ENCODE data around the gene TLX2. TPM values are rescaled to one million over a fixed set of nuclear protein-coding genes. Genes with fewer than 3 reads are reported as not detected.

TLX2 gene
- total RNA-seq, 1 experiment from 2014 or later: 0.68 TPM

DNA sequence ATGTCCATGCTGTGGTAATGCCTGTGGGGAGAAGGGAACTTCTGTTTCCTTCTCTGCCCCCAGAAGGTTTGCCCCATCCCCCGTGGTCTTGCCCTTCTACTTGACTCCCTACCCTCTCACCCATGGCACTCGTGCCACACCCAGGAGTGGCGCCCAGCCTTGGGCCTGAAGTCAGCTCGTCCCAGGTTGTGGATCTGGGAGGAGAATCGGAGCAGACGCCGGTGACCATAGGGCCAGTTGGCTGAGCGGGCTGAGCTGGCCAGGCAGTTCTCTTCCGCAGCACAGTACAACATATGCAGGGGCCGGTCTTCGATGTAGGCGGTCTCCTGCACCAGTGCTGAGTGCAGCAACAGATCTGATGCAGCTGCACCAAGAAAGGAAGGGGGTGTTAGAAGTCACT lies 20.2 kb downstream of the TLX2 start:
- BruUV-seq (replicated peaks): no TSS peak
- POLR2A ChIA-PET: no interaction called here
- Mint-ChIP-seq H3K27me3 (ENCODE audit: insufficient read depth, unreplicated experiment) (no peaks in the 10 kb centered on the region), H3K4me3 (ENCODE audit: unreplicated experiment) (no peak overlapping the region), H3K4me1 (ENCODE audit: low read depth, unreplicated experiment) (peaks cover 11% of the 10 kb centered on the region), H3K9me3 (ENCODE audit: unreplicated experiment) (no peaks in the 10 kb centered on the region), H3K27ac (ENCODE audit: unreplicated experiment) (no peak overlapping the region), H3K36me3 (ENCODE audit: insufficient read depth, unreplicated experiment) (peaks cover 13% of the 10 kb centered on the region)
- Histone ChIP-seq H3K36me3 (ENCODE audit: control insufficient read depth, insufficient read depth, low read length) (no peaks in the 10 kb centered on the region), H3K27me3 (replicated peaks; ENCODE audit: control insufficient read depth, insufficient read depth, low read length) (no peaks in the 10 kb centered on the region), H3K4me1 (no peaks in the 10 kb centered on the region; the same call in 1 of the 2 replicates), H3K4me3 (ENCODE audit: low read depth, low read length) (no peak overlapping the region), H3K9me3 (no peaks in the 10 kb centered on the region)
- TF ChIP-seq, protein P1, sequence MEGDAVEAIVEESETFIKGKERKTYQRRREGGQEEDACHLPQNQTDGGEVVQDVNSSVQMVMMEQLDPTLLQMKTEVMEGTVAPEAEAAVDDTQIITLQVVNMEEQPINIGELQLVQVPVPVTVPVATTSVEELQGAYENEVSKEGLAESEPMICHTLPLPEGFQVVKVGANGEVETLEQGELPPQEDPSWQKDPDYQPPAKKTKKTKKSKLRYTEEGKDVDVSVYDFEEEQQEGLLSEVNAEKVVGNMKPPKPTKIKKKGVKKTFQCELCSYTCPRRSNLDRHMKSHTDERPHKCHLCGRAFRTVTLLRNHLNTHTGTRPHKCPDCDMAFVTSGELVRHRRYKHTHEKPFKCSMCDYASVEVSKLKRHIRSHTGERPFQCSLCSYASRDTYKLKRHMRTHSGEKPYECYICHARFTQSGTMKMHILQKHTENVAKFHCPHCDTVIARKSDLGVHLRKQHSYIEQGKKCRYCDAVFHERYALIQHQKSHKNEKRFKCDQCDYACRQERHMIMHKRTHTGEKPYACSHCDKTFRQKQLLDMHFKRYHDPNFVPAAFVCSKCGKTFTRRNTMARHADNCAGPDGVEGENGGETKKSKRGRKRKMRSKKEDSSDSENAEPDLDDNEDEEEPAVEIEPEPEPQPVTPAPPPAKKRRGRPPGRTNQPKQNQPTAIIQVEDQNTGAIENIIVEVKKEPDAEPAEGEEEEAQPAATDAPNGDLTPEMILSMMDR (IDR thresholded peaks at IDR 0.05; ENCODE audit: insufficient read depth in 1 of 2, low read depth in 1 of 2, low read length in 1 of 2, severe bottlenecking in 1 of 2, unreplicated experiment in 1 of 2): no peak
- intact Hi-C loops (cut with micrococcal nuclease; ENCODE audit: unreplicated experiment): no loop called here
- CTCF ChIA-PET: no interaction called here
- DNase-seq: no peak

DNA sequence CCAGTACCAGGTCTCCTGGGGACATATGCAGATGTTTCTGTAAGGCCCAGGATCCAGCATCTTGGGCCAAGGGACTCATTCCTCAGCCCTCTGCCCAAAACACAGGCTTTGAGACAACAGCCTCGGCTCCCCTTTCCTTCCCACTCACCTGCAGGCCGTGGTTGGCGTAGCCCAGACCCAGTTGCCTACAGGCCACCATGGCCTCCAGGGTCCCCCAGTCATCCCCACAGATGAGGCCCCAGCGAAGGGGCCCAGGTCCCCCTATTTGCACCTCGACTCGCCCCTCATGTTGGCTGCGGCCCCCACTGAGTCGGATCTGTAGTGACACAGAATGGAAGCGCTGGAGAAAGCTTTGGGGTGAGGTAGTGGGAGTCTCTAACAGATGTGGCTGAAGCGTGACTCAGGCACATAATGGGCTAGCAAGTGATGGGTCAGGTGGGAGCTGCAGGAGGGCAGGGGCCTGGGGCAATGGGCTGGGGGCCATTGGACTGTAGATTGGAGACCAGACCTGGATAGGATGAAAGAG lies 21.3 kb downstream of the TLX2 start:
- Histone ChIP-seq H3K4me1 (no peaks in the 10 kb centered on the region; the same call in 1 of the 2 replicates), H3K27me3 (replicated peaks; ENCODE audit: control insufficient read depth, insufficient read depth, low read length) (no peaks in the 10 kb centered on the region), H3K9me3 (no peaks in the 10 kb centered on the region), H3K36me3 (ENCODE audit: control insufficient read depth, insufficient read depth, low read length) (no peaks in the 10 kb centered on the region), H3K4me3 (ENCODE audit: low read depth, low read length) (no peak overlapping the region)
- BruUV-seq (replicated peaks): no TSS peak
- H3K9me3 Mint-ChIP-seq (ENCODE audit: unreplicated experiment): no peaks in the 10 kb centered on the region
- no peaks in the 10 kb centered on the region for H3K27me3 Mint-ChIP-seq (ENCODE audit: insufficient read depth, unreplicated experiment)
- no peak overlapping the region for H3K4me3 Mint-ChIP-seq (ENCODE audit: unreplicated experiment)
- CTCF ChIA-PET: no interaction called here
- intact Hi-C loops (cut with micrococcal nuclease; ENCODE audit: unreplicated experiment): no loop called here
- H3K27ac Mint-ChIP-seq (ENCODE audit: unreplicated experiment): no peak overlapping the region
- TF ChIP-seq, protein P1 (IDR thresholded peaks at IDR 0.05; ENCODE audit: insufficient read depth in 1 of 2, low read depth in 1 of 2, low read length in 1 of 2, severe bottlenecking in 1 of 2, unreplicated experiment in 1 of 2): no peak
- H3K4me1 Mint-ChIP-seq (ENCODE audit: low read depth, unreplicated experiment): peaks cover 11% of the 10 kb centered on the region
- POLR2A ChIA-PET: no interaction called here
- DNase-seq: no peak
- H3K36me3 Mint-ChIP-seq (ENCODE audit: insufficient read depth, unreplicated experiment): peaks cover 6% of the 10 kb centered on the region

DNA sequence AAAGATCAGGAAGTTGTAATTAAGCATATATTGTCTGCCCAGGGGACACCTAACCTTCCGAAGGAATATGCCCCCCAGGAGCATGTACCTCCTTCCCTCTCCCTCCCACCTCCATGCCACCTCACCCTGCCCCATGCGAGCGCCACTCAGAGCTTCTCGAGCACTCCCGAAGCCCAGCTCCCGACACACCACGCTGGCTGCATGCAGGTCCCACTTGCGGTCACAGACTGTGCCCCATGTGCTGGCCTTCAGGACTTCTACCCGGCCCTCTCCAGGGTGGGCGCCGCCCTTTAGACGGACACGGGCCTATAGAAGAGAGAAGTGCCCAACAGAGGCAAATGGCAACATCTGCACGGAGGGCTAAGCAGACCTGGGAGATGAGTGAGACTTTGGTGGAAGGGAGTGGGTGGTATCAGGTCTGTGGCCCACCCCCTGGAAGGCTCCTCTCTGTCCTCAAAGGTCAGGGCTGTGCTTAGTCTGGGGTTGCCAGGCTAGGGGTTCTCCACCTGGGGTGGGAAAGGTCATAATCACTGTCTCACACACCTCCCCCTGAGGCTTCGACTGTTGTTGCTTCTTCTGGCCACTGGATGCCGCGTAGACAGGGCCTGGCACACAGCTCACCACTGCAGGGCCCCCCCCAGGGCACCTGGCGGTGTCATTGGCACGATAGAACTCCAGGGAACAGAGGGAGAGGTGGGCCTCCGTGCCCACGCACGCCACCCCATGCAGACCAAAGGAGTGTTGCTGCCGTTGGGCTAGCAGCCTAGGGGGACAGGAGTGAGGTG lies 22.1 kb downstream of the TLX2 start:
- H3K4me3 Mint-ChIP-seq (ENCODE audit: unreplicated experiment): no peak overlapping the region
- intact Hi-C loops (cut with micrococcal nuclease; ENCODE audit: unreplicated experiment): no loop called here

More for the DNA sequence above, 22.1 kb downstream of the TLX2 start:
- no peaks in the 10 kb centered on the region for H3K9me3 ChIP-seq
- CTCF ChIA-PET: no interaction called here
- POLR2A ChIA-PET: no interaction called here
- Mint-ChIP-seq H3K9me3 (ENCODE audit: unreplicated experiment) (no peaks in the 10 kb centered on the region), H3K36me3 (ENCODE audit: insufficient read depth, unreplicated experiment) (peaks cover 4% of the 10 kb centered on the region), H3K27ac (ENCODE audit: unreplicated experiment) (no peak overlapping the region), H3K27me3 (ENCODE audit: insufficient read depth, unreplicated experiment) (no peaks in the 10 kb centered on the region), H3K4me1 (ENCODE audit: low read depth, unreplicated experiment) (peaks cover 3% of the 10 kb centered on the region)
- H3K27me3 ChIP-seq (replicated peaks; ENCODE audit: control insufficient read depth, insufficient read depth, low read length): no peaks in the 10 kb centered on the region
- no peak for DNase-seq
- BruUV-seq (replicated peaks): no TSS peak
- no peaks in the 10 kb centered on the region; the same call in 1 of the 2 replicates for H3K4me1 ChIP-seq
- H3K4me3 ChIP-seq (ENCODE audit: low read depth, low read length): no peak overlapping the region
- TF ChIP-seq, protein P1 (IDR thresholded peaks at IDR 0.05; ENCODE audit: insufficient read depth in 1 of 2, low read depth in 1 of 2, low read length in 1 of 2, severe bottlenecking in 1 of 2, unreplicated experiment in 1 of 2): no peak
- no peaks in the 10 kb centered on the region for H3K36me3 ChIP-seq (ENCODE audit: control insufficient read depth, insufficient read depth, low read length)

Data from Caco-2 (cell line).